ENCODE measurements around the gene NOTCH3. TPM values are rescaled to one million over a fixed set of nuclear protein-coding genes. Genes with fewer than 3 reads are reported as not detected.

NOTCH3 gene
- total RNA-seq, 1 donor: 39.4 TPM

DNA sequence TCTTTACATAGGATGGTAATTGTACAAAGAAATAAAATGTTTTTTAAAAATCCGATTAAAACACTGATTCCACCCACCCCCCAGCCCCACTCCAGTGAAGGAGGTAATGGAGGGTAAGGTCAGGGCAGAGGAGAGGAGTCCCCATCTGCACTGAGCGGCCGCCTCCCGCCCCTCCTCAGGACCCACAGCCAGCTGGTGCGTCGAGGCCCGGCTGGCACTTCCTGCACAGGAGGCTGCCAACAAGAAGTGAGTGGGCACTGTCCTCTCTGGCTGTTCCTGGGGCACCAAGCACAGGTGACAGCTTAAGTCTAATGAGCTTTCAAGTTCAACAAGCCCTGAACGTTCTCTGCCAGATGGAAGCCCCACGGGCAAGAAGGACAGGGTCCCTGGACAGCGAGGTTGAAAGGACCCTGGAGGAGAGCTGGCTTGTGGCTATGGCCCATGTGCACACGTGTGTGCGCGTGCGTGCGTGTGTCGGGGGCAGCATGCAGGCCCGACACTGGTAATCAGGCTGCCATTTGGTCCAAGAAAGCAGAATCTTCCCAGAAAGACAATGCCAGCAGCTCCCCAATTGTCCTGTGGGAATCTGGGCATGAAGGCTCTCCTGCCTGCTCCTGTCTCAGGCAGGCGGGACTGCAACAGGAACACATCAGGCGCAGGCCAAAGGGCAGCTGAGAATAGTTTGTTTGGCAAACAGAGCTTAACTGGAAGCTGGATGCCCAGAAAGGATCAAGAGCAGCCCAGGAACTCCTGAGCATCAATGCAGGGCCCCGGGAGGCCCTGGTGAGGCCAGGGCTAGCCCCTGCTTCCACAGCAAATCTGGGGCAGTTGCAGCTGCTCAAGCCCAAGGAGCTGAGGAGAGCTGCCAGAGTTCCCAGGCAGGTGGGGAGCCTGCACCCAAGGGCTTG lies 46.6 kb upstream of the NOTCH3 start:
- DNase-seq (ENCODE audit: low read depth): no peak
- H3K4me3 ChIP-seq (ENCODE audit: low read depth, low read length): no peak overlapping the region
- TF ChIP-seq, protein P1, sequence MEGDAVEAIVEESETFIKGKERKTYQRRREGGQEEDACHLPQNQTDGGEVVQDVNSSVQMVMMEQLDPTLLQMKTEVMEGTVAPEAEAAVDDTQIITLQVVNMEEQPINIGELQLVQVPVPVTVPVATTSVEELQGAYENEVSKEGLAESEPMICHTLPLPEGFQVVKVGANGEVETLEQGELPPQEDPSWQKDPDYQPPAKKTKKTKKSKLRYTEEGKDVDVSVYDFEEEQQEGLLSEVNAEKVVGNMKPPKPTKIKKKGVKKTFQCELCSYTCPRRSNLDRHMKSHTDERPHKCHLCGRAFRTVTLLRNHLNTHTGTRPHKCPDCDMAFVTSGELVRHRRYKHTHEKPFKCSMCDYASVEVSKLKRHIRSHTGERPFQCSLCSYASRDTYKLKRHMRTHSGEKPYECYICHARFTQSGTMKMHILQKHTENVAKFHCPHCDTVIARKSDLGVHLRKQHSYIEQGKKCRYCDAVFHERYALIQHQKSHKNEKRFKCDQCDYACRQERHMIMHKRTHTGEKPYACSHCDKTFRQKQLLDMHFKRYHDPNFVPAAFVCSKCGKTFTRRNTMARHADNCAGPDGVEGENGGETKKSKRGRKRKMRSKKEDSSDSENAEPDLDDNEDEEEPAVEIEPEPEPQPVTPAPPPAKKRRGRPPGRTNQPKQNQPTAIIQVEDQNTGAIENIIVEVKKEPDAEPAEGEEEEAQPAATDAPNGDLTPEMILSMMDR (IDR thresholded peaks at IDR 0.05; ENCODE audit: insufficient read depth, low read length): no peak

DNA sequence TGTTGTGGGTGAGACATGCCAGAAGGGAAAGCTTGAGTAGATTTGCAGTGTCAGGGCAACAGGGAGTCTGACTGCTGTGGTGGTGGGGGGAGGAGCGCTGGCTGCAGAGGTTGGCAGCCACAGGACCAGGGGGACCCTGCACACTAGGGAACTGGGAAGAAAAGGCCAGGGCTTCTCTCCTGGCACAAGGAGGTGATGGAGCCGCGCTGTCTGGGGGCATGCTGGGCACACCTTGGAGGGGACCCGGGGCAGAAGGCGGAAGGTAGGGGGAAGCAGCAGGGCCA lies 45.3 kb upstream of the NOTCH3 start:
- TF ChIP-seq, protein P1 (IDR thresholded peaks at IDR 0.05; ENCODE audit: insufficient read depth, low read length): no peak

DNA sequence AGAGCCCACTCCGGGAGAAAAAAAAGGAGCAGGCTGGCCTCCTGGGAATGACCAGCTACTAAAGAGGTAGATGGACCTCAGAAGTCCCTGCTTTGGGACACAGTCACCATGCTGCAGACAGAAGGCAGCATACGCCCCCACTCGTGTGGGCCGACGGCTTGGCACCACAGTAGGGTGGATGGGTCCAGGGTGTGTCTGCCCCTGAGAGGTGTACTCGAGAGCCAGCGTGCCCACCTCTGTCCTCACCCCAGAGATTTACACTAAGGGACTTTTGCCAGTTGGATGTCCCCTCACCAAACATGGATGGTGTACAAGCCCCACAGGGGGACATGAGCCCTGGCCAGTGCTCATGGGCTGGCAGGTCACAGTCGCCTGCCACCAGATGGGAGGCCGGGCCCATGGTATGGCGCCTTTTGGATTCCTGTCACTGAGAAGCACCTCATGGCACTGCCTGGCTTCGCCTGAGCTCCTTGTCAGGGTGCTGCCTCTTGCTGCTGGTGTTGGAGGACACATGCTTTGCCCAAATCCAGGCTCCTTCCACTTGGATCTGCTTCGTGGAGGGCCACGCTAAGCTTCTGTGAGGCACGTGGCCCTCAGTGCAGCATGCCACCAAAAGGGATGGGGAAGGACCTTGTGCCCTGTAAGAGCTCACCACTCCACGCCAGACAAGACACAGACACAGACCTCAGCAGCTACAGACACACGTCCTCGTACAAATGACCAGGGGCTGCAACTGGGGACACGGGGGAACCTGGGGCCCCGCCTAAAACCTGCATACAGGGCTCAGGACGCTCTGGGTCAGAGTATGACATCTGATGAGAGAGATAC lies 44.8 kb upstream of the NOTCH3 start:
- DNase-seq (ENCODE audit: low read depth): no peak
- TF ChIP-seq, protein P1 (IDR thresholded peaks at IDR 0.05; ENCODE audit: insufficient read depth, low read length): no peak
- no peak overlapping the region for H3K4me3 ChIP-seq (ENCODE audit: low read depth, low read length)

More for the DNA sequence above, 45.3 kb upstream of the NOTCH3 start:
- H3K4me3 ChIP-seq (ENCODE audit: low read depth, low read length): no peak overlapping the region
- DNase-seq (ENCODE audit: low read depth): no peak

DNA sequence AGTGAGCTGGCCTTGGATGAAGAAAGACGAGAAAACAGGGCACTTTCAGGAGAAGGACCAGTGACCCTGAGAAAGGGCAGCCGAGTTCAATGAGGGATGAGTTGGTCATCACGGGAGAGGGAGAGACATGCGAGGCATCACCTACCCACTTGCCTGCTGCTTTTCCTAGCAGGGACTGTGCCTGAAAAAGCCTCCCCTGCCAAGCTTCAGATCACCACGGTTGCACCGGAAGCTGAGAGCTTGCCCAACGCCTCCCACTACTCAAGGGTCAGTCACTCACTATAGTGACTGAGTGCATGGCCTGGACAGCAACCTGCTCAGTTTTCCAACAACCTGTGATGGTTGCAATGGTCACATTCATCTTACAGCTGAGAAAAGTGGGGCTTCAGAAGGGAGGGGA lies 44.0 kb upstream of the NOTCH3 start:
- H3K4me3 ChIP-seq (ENCODE audit: low read depth, low read length): no peak overlapping the region
- TF ChIP-seq, protein P1 (IDR thresholded peaks at IDR 0.05; ENCODE audit: insufficient read depth, low read length): no peak
- no peak for DNase-seq (ENCODE audit: low read depth)

DNA sequence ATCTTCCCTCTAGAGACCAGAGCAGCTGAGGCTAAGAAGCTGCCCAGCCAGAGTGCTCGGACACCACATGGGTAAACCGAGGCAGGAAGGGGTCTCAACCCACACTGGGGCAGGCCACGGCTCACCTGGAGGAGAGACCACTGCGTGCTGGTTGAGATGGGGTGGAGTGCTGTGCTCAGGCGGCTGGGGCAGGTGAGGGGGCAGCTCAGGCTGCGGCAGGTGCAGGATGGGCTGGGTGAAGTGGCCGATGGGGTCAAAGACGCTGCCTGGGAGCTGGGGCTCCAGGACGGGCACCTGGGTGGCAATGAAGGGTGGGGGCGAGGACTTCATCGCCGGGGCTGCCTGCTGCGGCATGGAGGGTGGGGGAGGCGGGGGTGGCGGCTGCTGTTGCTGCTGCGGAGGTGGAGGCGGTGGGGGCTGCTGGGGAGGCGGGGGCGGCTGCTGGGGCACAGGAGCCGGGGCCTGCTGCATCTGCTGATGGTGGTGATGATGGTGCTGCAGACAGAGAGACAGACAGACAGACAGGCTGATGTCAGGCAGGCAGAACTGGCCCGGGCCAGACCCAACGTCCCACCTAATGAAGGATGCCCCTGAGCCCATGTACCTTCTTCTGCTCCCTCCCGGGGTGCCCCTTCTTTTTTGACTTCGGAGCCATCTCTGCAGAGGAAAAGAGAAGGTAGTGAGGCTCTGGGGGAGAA lies 43.5 kb upstream of the NOTCH3 start:
- DNase-seq (ENCODE audit: low read depth): no peak
- no peak overlapping the region for H3K4me3 ChIP-seq (ENCODE audit: low read depth, low read length)
- TF ChIP-seq, protein P1 (IDR thresholded peaks at IDR 0.05; ENCODE audit: insufficient read depth, low read length): no peak

DNA sequence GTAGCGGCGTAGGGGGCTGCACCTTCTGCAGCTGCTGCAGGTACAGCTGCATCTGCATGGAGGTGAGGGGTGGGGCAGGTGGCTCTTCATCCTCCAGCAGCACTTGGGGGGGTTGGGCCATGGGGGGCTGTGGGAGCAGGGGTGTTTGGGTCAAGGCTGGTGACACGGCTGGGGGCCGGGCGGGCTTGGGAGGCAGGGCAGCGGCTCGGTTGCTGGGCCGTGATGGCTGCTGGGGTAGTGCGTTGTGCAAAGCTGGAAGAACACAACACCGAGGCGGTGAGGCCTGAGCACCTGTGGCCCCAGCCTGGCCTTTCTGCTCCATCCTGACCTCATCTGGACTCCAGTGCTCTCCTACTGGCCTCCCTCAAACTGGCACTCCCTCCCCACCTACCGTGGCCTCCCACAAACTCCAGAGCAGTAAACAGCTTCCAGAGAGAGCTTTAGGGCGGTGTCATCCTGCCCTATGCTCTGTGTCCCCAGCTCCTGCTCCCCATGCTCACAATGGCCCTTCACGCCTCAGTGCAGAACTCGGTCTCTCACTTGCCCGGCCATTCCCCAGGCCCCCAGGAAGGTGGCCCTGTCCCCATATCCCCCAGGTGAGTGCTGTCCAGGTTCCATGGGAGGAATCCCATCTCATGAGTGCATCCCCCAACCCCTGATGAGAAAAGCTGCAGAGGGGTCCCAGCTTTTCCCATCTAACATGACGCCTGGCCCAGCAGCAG lies 42.6 kb upstream of the NOTCH3 start:
- H3K4me3 ChIP-seq (ENCODE audit: low read depth, low read length): no peak overlapping the region
- TF ChIP-seq, protein P1 (IDR thresholded peaks at IDR 0.05; ENCODE audit: insufficient read depth, low read length): no peak
- DNase-seq (ENCODE audit: low read depth): no peak

Measured in fibroblast of the aortic adventitia (primary cell).